GM12872 (cell line): ENCODE measurements around the gene PROX2.

Experiments used
- CTCF ChIP-seq: IDR thresholded peaks from 3 replicates; pipeline ENCODE4 v1.5.1; 2011; ENCODE audit warnings: low read depth, mild to moderate bottlenecking, low read length, moderate library complexity; ENCODE audit not compliant: insufficient read depth

Gene PROX2

GRCh38 chr14:74861734-74862090 lies 14.2 kb downstream of the PROX2 start:
- TF ChIP-seq CTCF = no peak

GRCh38 chr14:74860899-74861733 lies 14.8 kb downstream of the PROX2 start:
- peak; percentile 84 for TF ChIP-seq CTCF

GRCh38 chr14:74859757-74860552 lies 16.0 kb downstream of the PROX2 start:
- no peak for TF ChIP-seq CTCF

- TF ChIP-seq CTCF = no peak
Observed at GRCh38 chr14:74858022-74858421, 17.9 kb downstream of the PROX2 start.

GRCh38 chr14:74856366-74856765 lies 19.6 kb downstream of the PROX2 start:
- TF ChIP-seq CTCF = no peak

GRCh38 chr14:74855945-74856344 lies 20.0 kb downstream of the PROX2 start:
- TF ChIP-seq CTCF = no peak

GRCh38 chr14:74855021-74855420 lies 20.9 kb downstream of the PROX2 start:
- no peak for TF ChIP-seq CTCF
